ENCODE data around the gene STX8. TPM values are rescaled to one million over a fixed set of nuclear protein-coding genes. Genes with fewer than 3 reads are reported as not detected.

The STX8 gene
- total and polyA plus RNA-seq, 9 of the 15 experiments (the other 6 are each of a cell fraction or from before 2014, with no cell fraction given): 14.6 to 42.5 (median 22.1) TPM

DNA sequence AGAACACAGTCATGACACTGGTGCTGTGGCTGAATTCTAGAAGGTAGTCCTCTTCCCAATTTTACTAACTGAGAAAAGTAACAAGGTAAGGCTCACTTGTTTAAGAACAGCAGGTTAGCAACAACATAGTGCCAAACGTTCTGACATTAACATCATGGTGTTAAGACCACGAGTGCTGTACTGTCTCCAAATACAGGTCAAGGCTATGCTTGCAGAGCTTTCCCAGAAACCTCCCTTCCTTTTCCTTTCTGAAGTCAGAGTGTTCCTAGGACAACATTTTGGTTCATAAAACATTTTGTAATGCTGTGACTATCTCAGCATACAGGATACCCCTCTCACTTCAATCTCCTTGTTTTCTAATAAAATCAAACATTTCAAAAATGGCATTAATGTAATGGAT, 144.0 kb downstream of the STX8 start:
- H3K9ac ChIP-seq (ENCODE audit: insufficient read depth in 1 of 2, low read depth in 2 of 2, low read length in 2 of 2): no peak overlapping the region
- no peak overlapping the region for H3K4me3 ChIP-seq
- ChIA-PET CTCF (ENCODE audit: low intra/inter-chr PET ratio) (no interaction called here), POLR2A (no interaction called here)
- no peaks in the 10 kb centered on the region for H3K36me3 ChIP-seq (ENCODE audit: control insufficient read depth, insufficient read depth, low read length)
- H3K4me2 ChIP-seq (ENCODE audit: insufficient read depth, low read length): no peak overlapping the region
- ATAC-seq (no peak), FAIRE-seq (no peak), DNase-seq (ENCODE audit: extremely low read depth in 1 of 4, low spot score in 3 of 4) (no peak)
- no peaks in the 10 kb centered on the region for H3K9me3 ChIP-seq (replicated peaks; ENCODE audit: control insufficient read depth, insufficient read depth, low read depth, low read length)
- TF ChIP-seq CCAR2 (IDR thresholded peaks at IDR 0.05; ENCODE audit: low read depth, low read length) (no peak), ZNF766 (CRISPR knock-in tag; conservative IDR thresholded peaks at IDR 0.05) (no peak), DNMT1 (IDR thresholded peaks at IDR 0.05) (no peak), NFE2 (IDR thresholded peaks at IDR 0.05; ENCODE audit: low read depth) (no peak), MED1 (CRISPR knock-in tag; IDR thresholded peaks at IDR 0.05; ENCODE audit: borderline replicate concordance) (no peak), CAMTA2 (CRISPR knock-in tag; conservative IDR thresholded peaks at IDR 0.05) (no peak), L3MBTL2 (IDR thresholded peaks at IDR 0.05) (no peak), CTBP1 (IDR thresholded peaks at IDR 0.05; ENCODE audit: borderline replicate concordance) (no peak), CHD2 (IDR thresholded peaks at IDR 0.05; ENCODE audit: low read depth, low read length) (no peak), POLR2B (IDR thresholded peaks at IDR 0.05; ENCODE audit: low read depth, partially characterized antibody) (no peak), EWSR1 (IDR thresholded peaks at IDR 0.05; ENCODE audit: borderline replicate concordance, low read depth, partially characterized antibody) (no peak)
- TF ChIP-seq, protein P1, sequence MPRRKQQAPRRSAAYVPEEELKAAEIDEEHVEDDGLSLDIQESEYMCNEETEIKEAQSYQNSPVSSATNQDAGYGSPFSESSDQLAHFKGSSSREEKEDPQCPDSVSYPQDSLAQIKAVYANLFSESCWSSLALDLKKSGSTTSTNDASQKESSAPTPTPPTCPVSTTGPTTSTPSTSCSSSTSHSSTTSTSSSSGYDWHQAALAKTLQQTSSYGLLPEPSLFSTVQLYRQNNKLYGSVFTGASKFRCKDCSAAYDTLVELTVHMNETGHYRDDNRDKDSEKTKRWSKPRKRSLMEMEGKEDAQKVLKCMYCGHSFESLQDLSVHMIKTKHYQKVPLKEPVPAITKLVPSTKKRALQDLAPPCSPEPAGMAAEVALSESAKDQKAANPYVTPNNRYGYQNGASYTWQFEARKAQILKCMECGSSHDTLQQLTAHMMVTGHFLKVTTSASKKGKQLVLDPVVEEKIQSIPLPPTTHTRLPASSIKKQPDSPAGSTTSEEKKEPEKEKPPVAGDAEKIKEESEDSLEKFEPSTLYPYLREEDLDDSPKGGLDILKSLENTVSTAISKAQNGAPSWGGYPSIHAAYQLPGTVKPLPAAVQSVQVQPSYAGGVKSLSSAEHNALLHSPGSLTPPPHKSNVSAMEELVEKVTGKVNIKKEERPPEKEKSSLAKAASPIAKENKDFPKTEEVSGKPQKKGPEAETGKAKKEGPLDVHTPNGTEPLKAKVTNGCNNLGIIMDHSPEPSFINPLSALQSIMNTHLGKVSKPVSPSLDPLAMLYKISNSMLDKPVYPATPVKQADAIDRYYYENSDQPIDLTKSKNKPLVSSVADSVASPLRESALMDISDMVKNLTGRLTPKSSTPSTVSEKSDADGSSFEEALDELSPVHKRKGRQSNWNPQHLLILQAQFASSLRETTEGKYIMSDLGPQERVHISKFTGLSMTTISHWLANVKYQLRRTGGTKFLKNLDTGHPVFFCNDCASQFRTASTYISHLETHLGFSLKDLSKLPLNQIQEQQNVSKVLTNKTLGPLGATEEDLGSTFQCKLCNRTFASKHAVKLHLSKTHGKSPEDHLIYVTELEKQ (CRISPR knock-in tag; IDR thresholded peaks at IDR 0.05): no peak
- TF ChIP-seq, protein P2, sequence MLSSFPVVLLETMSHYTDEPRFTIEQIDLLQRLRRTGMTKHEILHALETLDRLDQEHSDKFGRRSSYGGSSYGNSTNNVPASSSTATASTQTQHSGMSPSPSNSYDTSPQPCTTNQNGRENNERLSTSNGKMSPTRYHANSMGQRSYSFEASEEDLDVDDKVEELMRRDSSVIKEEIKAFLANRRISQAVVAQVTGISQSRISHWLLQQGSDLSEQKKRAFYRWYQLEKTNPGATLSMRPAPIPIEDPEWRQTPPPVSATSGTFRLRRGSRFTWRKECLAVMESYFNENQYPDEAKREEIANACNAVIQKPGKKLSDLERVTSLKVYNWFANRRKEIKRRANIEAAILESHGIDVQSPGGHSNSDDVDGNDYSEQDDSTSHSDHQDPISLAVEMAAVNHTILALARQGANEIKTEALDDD (IDR thresholded peaks at IDR 0.05): no peak
- no peak overlapping the region for H2AFZ ChIP-seq (ENCODE audit: low read depth, low read length)
- WGBS (ENCODE audit: insufficient coverage, low coverage, missing lambda C conversion rate): 0% methylated on average over 2 of the region's 2 CpGs
- no peak overlapping the region for H3K27ac ChIP-seq (ENCODE audit: extremely low read depth, low read depth, low read length)
- intact Hi-C loops (cut with micrococcal nuclease) (no loop called here), in situ Hi-C loops (cut with MboI) (no loop called here)
- no peaks in the 10 kb centered on the region for H3K4me1 ChIP-seq (replicated peaks in 1 of 2; ENCODE audit: control insufficient read depth in 2 of 2, insufficient read depth in 2 of 2, low read length in 2 of 2)
- no peaks in the 10 kb centered on the region for H3K79me2 ChIP-seq (ENCODE audit: control insufficient read depth, insufficient read depth, low read length)
- no peaks in the 10 kb centered on the region; a peak in 1 of 5 replicates for H3K27me3 ChIP-seq (ENCODE audit: control insufficient read depth in 2 of 2, insufficient read depth in 2 of 2, low read length in 2 of 2)
- H3K9me1 ChIP-seq (ENCODE audit: control insufficient read depth, insufficient read depth, low read length): no peaks in the 10 kb centered on the region
- no TSS peak for BruUV-seq (replicated peaks)
- no peaks in the 10 kb centered on the region for H4K20me1 ChIP-seq (replicated peaks; ENCODE audit: control insufficient read depth, insufficient read depth, low read length)
